Calu3 (cell line): ENCODE data around the gene HOXA3. TPM values are rescaled to one million over a fixed set of nuclear protein-coding genes. Genes with fewer than 3 reads are reported as not detected.
A peak's percentile ranks its signal among the peaks of the same experiment; 100 is the strongest.

Source experiments
- BruUV-seq: library from RNA; stranded (reverse); fragments of 400-500 nt; replicated peaks from 2 replicates; lab custom pipeline; 2021; lab: Mats Ljungman, UMichigan
- CTCF ChIA-PET: fragments of 300-600 bp; sonication (Branson Sonifier 250); formaldehyde crosslinking; loops from one replicate; lab custom pipeline; 2022; ENCODE audit warnings: antibody characterized with exemption; lab: Charles Lee
- DNase-seq: peaks from one replicate; pipeline ENCODE4 v3.0.0; 2022
- H3K27ac Mint-ChIP-seq: one replicate; pipeline ENCODE4 v1.8.0; 2022; ENCODE audit warnings: mixed read lengths; ENCODE audit not compliant: unreplicated experiment
- H3K27me3 Mint-ChIP-seq: one replicate; pipeline ENCODE4 v1.8.0; 2022; ENCODE audit warnings: mixed read lengths; ENCODE audit not compliant: unreplicated experiment
- H3K36me3 Mint-ChIP-seq: one replicate; pipeline ENCODE4 v1.8.0; 2022; ENCODE audit warnings: mild to moderate bottlenecking, moderate library complexity, mixed read lengths; ENCODE audit not compliant: insufficient read depth, unreplicated experiment
- H3K4me1 Mint-ChIP-seq: one replicate; pipeline ENCODE4 v1.8.0; 2022; ENCODE audit warnings: mild to moderate bottlenecking, low read depth, mixed read lengths; ENCODE audit not compliant: unreplicated experiment
- H3K4me3 Mint-ChIP-seq: one replicate; pipeline ENCODE4 v1.8.0; 2022; ENCODE audit warnings: mild to moderate bottlenecking, low read depth, moderate library complexity, mixed read lengths; ENCODE audit not compliant: unreplicated experiment
- H3K9me3 Mint-ChIP-seq: one replicate; pipeline ENCODE4 v1.8.0; 2022; ENCODE audit warnings: low read depth, mixed read lengths; ENCODE audit not compliant: unreplicated experiment
- CTCF ChIP-seq: fragments of 200-600 bp; IDR thresholded peaks from one replicate; pipeline ENCODE4 v1.8.0; 2022; ENCODE audit warnings: antibody characterized with exemption; ENCODE audit not compliant: unreplicated experiment
- intact Hi-C: fragments of 100-400 bp; cut with micrococcal nuclease; formaldehyde crosslinking; loops from one replicate; pipeline ENCODE4 v1.10.0; 2022; ENCODE audit not compliant: unreplicated experiment
- total RNA-seq: library from RNA; stranded (reverse); gene quantifications from 2 replicates; pipeline ENCODE4 v1.2.3, GENCODE V29; 2022

The HOXA3 gene
- total RNA-seq, 1 experiment from 2014 or later: 20.9 TPM

- DNase-seq: peak; percentile 46
- CTCF ChIA-PET: interaction anchor here (0.6 to 1.7 kb wide), 5 partner anchors 13 to 273 kb away, joined by 3 to 9 read pairs (median 5); no protein-coding TSS in a partner anchor
- peaks cover 48% of the 10 kb centered on the region for H3K4me1 Mint-ChIP-seq
- intact Hi-C loops: no loop called here
- H3K36me3 Mint-ChIP-seq: peaks cover 4% of the 10 kb centered on the region
- H3K27me3 Mint-ChIP-seq: no peaks in the 10 kb centered on the region
- peak overlapping the region; percentile 39 for H3K4me3 Mint-ChIP-seq
- H3K9me3 Mint-ChIP-seq: no peaks in the 10 kb centered on the region
- H3K27ac Mint-ChIP-seq: peak overlapping the region; percentile 77
- BruUV-seq: no TSS peak
- TF ChIP-seq CTCF: peak; percentile 15
Observed at GRCh38 chr7:27133409-27134231, 18.8 kb downstream of the HOXA3 start.

GRCh38 chr7:27132978-27133377 is 19.4 kb downstream of the HOXA3 start:
- Mint-ChIP-seq H3K27me3 (no peaks in the 10 kb centered on the region), H3K4me1 (peaks cover 47% of the 10 kb centered on the region), H3K9me3 (no peaks in the 10 kb centered on the region), H3K4me3 (no peak overlapping the region), H3K27ac (peak overlapping the region; percentile 77), H3K36me3 (peaks cover 4% of the 10 kb centered on the region)
- TF ChIP-seq CTCF: no peak
- no TSS peak for BruUV-seq
- CTCF ChIA-PET: interaction anchor here (0.6 to 1.7 kb wide), 2 partner anchors 13 to 273 kb away, joined by 6 to 9 read pairs; no protein-coding TSS in a partner anchor
- intact Hi-C loops: no loop called here
- DNase-seq: no peak

GRCh38 chr7:27132214-27132613 is 20.2 kb downstream of the HOXA3 start:
- Mint-ChIP-seq H3K9me3 (no peaks in the 10 kb centered on the region), H3K4me3 (no peak overlapping the region), H3K27me3 (no peaks in the 10 kb centered on the region), H3K4me1 (peaks cover 47% of the 10 kb centered on the region), H3K27ac (no peak overlapping the region), H3K36me3 (peaks cover 4% of the 10 kb centered on the region)
- TF ChIP-seq CTCF: no peak
- CTCF ChIA-PET: no interaction called here
- no TSS peak for BruUV-seq
- DNase-seq: no peak
- intact Hi-C loops: no loop called here

DNA sequence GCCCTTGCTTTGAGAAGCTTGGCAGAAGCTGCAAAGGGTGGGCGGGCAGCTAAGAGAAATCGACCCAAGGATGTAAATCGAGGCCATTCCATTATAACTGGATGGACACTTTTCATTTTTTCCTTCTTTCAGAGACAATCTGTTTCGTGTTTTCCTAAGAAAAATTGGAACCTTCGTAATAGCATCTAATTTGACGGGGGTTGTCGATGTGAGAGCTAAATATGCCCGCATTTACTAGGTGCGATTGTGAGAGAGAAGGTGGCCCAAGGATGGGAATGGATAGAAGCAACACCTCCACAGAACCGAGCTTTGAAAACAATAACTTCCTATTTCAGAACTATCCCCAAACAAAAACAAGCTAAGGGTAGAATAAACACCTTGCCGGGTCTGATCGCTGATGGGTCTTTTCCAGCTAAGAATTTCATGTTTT is 21.0 kb downstream of the HOXA3 start:
- Mint-ChIP-seq H3K36me3 (peaks cover 4% of the 10 kb centered on the region), H3K9me3 (no peaks in the 10 kb centered on the region), H3K4me1 (peaks cover 44% of the 10 kb centered on the region), H3K4me3 (no peak overlapping the region), H3K27me3 (no peaks in the 10 kb centered on the region), H3K27ac (no peak overlapping the region)
- TF ChIP-seq CTCF: no peak
- CTCF ChIA-PET: interaction anchor here (0.8 kb wide), 1 partner anchor 11 kb away, joined by 5 read pairs; no protein-coding TSS in a partner anchor
- DNase-seq: no peak
- BruUV-seq: no TSS peak
- intact Hi-C loops: no loop called here
